Activated T-helper 9 cell treated with anti-CD3 and anti-CD28 coated beads, Interleukin-2, amount 50 U/mL, for 16 hours (primary cell): ENCODE measurements around the gene RIPK4.
"Not testable (repeated sequence)": the region's sequence is repeated elsewhere in the genome, so short reads cannot be mapped to it uniquely, and the experiment has no call there.

ENCODE experiments used
- DNase-seq: peaks from one replicate; pipeline ENCODE4 v3.0.0-alpha.2; 2020; ENCODE audit warnings: low read depth

RIPK4 gene

GRCh38 chr21:41794600-41794999 lies 27.7 kb upstream of the RIPK4 start:
- no peak for DNase-seq

- no peak for DNase-seq
Observed at GRCh38 chr21:41792711-41793110, 25.9 kb upstream of the RIPK4 start.

- DNase-seq: no peak
Observed at GRCh38 chr21:41786509-41786987, 19.7 kb upstream of the RIPK4 start.

GRCh38 chr21:41785262-41785661 lies 18.4 kb upstream of the RIPK4 start:
- not testable (repeated sequence) for DNase-seq

GRCh38 chr21:41784456-41785102 lies 17.7 kb upstream of the RIPK4 start:
- no peak for DNase-seq

GRCh38 chr21:41783476-41784180 lies 16.8 kb upstream of the RIPK4 start:
- DNase-seq: no peak

GRCh38 chr21:41781050-41781410 lies 14.2 kb upstream of the RIPK4 start:
- no peak for DNase-seq

GRCh38 chr21:41780337-41781049 lies 13.6 kb upstream of the RIPK4 start:
- DNase-seq: no peak

GRCh38 chr21:41779659-41780058 lies 12.8 kb upstream of the RIPK4 start:
- no peak for DNase-seq

- no peak for DNase-seq
Observed at GRCh38 chr21:41778930-41779600, 12.2 kb upstream of the RIPK4 start.

GRCh38 chr21:41777951-41778815 lies 11.3 kb upstream of the RIPK4 start:
- no peak for DNase-seq

GRCh38 chr21:41776778-41777177 lies 9.9 kb upstream of the RIPK4 start:
- no peak for DNase-seq

GRCh38 chr21:41775149-41775472 lies 8.3 kb upstream of the RIPK4 start:
- DNase-seq: no peak

- DNase-seq: no peak
Observed at GRCh38 chr21:41774467-41775148, 7.8 kb upstream of the RIPK4 start.

GRCh38 chr21:41772351-41773080 lies 5.7 kb upstream of the RIPK4 start:
- no peak for DNase-seq

- no peak for DNase-seq
Observed at GRCh38 chr21:41771625-41771945, 4.7 kb upstream of the RIPK4 start.

GRCh38 chr21:41770901-41771624 lies 4.2 kb upstream of the RIPK4 start:
- DNase-seq: no peak

- DNase-seq: no peak
Observed at GRCh38 chr21:41769933-41770332, 3.1 kb upstream of the RIPK4 start.

GRCh38 chr21:41769521-41769920 lies 2.7 kb upstream of the RIPK4 start:
- no peak for DNase-seq

GRCh38 chr21:41769111-41769510 lies 2.3 kb upstream of the RIPK4 start:
- DNase-seq: no peak
